Peyer's patch (tissue), 4 donors: ENCODE data around the gene PHF2. TPM values are rescaled to one million over a fixed set of nuclear protein-coding genes. Genes with fewer than 3 reads are reported as not detected.

ENCODE experiments used
- DNase-seq, 3 donors: peaks; one replicate each; pipeline ENCODE4 v3.0.0-alpha.2; 2017 to 2019
- H3K27ac ChIP-seq, 4 donors: fragments of 200-600 bp; sonication (generic); one replicate each; pipeline ENCODE4 v1.5.1; 2016 to 2019
- H3K27me3 ChIP-seq, 2 donors: fragments of 200-600 bp; sonication (generic); one replicate each; pipeline ENCODE4 v1.5.1; 2019
- H3K36me3 ChIP-seq, 3 donors: fragments of 200-600 bp; sonication (generic); one replicate each; pipeline ENCODE4 v1.5.1; 2016 to 2019
- H3K4me1 ChIP-seq, 4 donors: fragments of 200-600 bp; sonication (generic); one replicate each; pipeline ENCODE4 v1.5.1; 2016 to 2019
- H3K4me3 ChIP-seq, 4 donors: fragments of 200-600 bp; sonication (generic); 1 replicate in 3 of 4; 2 replicates in 1 of 4; pipeline ENCODE4 v1.5.1; 2016 to 2019; ENCODE audit warnings: mild to moderate bottlenecking in 1 of 4
- H3K9me3 ChIP-seq, 4 donors: fragments of 200-600 bp; sonication (generic); one replicate each; pipeline ENCODE4 v1.5.1; 2016 to 2019; ENCODE audit warnings: mild to moderate bottlenecking in 1 of 4
- POLR2A ChIP-seq, 2 donors: fragments of 450-650 bp; IDR thresholded peaks; one replicate each; pipeline ENCODE4 v1.5.1; 2017; ENCODE audit warnings: antibody characterized with exemption in 2 of 2, mild to moderate bottlenecking in 2 of 2, moderate library complexity in 2 of 2
- total RNA-seq, 4 donors: library from RNA; depleted of rRNA; stranded (reverse); fragments of >200 nt; gene quantifications; one replicate each; pipeline ENCODE4 v1.1.0, GENCODE V29; 2016
- TF ChIP-seq, protein P1 (sequence below), 6 experiments: fragments of 450-650 bp in 4 of 6; fragments of 200-600 bp in 2 of 6; sonication (generic) in 1 of 6; IDR thresholded peaks; one replicate each; pipeline ENCODE4 v1.5.1; 2017 to 2019; ENCODE audit warnings: antibody characterized with exemption in 6 of 6, mild to moderate bottlenecking in 3 of 6, moderate library complexity in 1 of 6

PHF2 gene
- total RNA-seq, 4 donors from 2014 or later: 12.3 to 26.4 (median 19.5) TPM

DNA sequence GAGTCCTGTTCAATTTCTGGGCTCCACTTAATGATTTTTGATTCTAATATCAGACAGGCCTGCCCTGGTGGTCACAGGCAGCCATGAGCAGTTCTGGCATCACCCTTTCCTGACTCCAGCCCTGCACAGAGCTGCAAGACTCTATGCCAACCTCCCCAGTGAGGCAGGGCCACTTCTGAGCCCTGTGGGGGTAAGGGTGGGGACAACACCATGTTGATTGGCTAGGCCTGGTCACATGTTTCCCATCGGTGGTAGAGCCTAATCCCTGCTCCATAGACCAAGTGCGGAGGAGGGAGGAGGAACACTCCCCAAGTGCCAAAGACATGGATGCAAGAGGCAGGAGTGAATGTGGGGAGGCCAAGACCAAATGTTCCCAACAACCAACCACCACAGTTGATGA is 134.6 kb downstream of the PHF2 start:
- H3K4me1 ChIP-seq: no peaks in the 10 kb centered on the region
- TF ChIP-seq, protein P1, sequence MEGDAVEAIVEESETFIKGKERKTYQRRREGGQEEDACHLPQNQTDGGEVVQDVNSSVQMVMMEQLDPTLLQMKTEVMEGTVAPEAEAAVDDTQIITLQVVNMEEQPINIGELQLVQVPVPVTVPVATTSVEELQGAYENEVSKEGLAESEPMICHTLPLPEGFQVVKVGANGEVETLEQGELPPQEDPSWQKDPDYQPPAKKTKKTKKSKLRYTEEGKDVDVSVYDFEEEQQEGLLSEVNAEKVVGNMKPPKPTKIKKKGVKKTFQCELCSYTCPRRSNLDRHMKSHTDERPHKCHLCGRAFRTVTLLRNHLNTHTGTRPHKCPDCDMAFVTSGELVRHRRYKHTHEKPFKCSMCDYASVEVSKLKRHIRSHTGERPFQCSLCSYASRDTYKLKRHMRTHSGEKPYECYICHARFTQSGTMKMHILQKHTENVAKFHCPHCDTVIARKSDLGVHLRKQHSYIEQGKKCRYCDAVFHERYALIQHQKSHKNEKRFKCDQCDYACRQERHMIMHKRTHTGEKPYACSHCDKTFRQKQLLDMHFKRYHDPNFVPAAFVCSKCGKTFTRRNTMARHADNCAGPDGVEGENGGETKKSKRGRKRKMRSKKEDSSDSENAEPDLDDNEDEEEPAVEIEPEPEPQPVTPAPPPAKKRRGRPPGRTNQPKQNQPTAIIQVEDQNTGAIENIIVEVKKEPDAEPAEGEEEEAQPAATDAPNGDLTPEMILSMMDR (IDR thresholded peaks at IDR 0.05): no peak
- no peak for TF ChIP-seq POLR2A (IDR thresholded peaks at IDR 0.05)
- peaks cover 0 to 3% (median 0%) of the 10 kb centered on the region in 4 donors for H3K9me3 ChIP-seq
- H3K27me3 ChIP-seq: no peaks in the 10 kb centered on the region
- H3K36me3 ChIP-seq: no peaks in the 10 kb centered on the region
- no peak overlapping the region for H3K27ac ChIP-seq
- H3K4me3 ChIP-seq: no peak overlapping the region
- no peak for DNase-seq

DNA sequence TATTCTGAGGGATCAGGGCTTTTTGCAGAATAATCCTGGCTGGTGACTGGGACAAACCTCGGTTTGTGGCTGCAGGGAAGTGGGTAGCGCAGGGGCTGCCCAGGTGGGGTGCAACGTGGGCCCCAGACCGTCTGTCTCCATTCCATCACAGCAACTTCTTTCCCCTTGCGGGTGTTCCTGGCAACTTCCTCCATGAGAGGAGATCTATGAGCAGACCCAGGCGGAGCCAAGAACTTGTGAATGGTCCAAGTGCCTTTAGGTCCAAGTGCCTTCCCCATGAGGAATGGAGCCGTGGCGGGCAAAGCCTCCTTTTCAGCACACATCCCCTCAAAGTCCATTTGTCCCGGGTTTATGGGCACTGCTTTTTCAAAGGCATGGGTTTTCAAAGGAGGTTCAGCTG is 136.5 kb downstream of the PHF2 start:
- H3K27me3 ChIP-seq: no peaks in the 10 kb centered on the region
- no peaks in the 10 kb centered on the region for H3K36me3 ChIP-seq
- H3K27ac ChIP-seq: no peak overlapping the region
- H3K4me1 ChIP-seq: no peaks in the 10 kb centered on the region
- no peak for TF ChIP-seq POLR2A (IDR thresholded peaks at IDR 0.05)
- TF ChIP-seq, protein P1 (IDR thresholded peaks at IDR 0.05): no peak
- H3K9me3 ChIP-seq: no peaks in the 10 kb centered on the region
- H3K4me3 ChIP-seq: no peak overlapping the region
- peak in 1 of 3 donors; percentile 19 for DNase-seq

DNA sequence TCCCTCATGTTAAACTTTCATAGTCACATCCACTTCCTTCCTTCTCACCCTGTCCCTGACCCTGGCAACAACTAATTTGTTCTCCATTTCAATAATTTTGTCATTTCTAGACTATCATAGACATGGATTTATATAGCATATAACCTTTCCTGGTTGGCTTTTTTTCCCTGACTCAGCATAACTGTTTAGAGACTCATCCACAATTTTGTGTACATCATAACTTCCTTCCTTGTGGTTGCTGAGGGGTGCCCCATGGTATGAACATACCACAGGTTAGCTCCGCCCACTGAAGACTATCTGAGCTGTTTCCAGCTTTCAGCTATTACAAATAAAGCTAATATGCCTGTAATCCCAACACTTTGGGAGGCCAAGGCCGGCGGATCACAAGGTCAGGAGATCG is 137.3 kb downstream of the PHF2 start:
- Histone ChIP-seq H3K4me1 (no peaks in the 10 kb centered on the region), H3K9me3 (no peaks in the 10 kb centered on the region), H3K4me3 (no peak overlapping the region), H3K36me3 (no peaks in the 10 kb centered on the region), H3K27me3 (no peaks in the 10 kb centered on the region), H3K27ac (no peak overlapping the region)
- TF ChIP-seq, protein P1 (IDR thresholded peaks at IDR 0.05): no peak
- no peak for TF ChIP-seq POLR2A (IDR thresholded peaks at IDR 0.05)
- no peak for DNase-seq

DNA sequence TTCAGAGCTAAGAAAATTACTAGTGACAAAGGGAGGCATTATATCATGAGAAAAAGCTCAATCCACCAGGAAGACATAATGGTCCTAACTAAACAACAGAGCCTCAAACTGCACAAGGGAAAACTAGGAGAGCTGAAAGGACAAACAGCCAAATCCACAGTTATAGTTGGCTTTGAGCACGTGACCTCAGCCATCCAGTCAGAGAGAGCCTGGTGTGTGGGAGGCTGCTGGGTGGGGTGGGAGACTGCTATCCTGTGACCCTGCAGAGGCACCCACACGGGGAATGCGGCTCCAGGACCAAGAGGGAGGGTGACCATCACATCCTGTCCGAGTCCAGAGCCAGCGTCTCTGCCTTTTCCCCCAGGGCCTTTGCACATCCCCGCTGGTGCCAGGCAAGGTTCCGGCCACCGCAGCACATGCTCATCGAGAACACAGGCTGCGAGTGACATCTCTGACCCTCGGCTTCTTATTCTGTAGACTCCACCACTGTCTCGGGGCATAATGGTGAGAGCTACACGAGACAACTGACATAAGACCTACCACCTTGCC is 145.1 kb downstream of the PHF2 start:
- Histone ChIP-seq H3K4me1 (no peaks in the 10 kb centered on the region), H3K27ac (no peak overlapping the region), H3K9me3 (no peaks in the 10 kb centered on the region), H3K36me3 (no peaks in the 10 kb centered on the region), H3K27me3 (no peaks in the 10 kb centered on the region), H3K4me3 (no peak overlapping the region)
- DNase-seq: no peak
- TF ChIP-seq, protein P1 (IDR thresholded peaks at IDR 0.05): no peak
- TF ChIP-seq POLR2A (IDR thresholded peaks at IDR 0.05): no peak

DNA sequence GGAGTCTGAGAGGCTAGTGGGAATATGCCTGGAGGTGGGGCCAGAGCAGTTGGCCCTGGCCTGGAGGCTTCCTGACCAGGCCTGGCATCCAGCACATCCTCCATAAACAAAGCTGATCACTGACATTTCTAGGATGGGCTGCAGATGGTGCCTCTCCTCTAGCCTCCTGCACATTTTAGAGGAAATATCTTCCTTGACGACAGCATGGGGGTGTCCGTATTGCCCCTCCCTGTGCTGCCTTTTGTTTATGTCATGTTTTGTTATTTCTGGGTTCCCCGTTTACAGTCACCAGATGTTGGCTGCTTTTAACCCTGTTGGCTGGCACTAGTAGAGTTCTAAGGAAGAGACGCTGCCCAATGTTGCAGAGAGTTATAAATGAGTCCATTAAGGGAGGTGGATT is 148.5 kb downstream of the PHF2 start:
- no peaks in the 10 kb centered on the region for H3K36me3 ChIP-seq
- no peaks in the 10 kb centered on the region for H3K9me3 ChIP-seq
- H3K27me3 ChIP-seq: no peaks in the 10 kb centered on the region
- TF ChIP-seq POLR2A (IDR thresholded peaks at IDR 0.05): no peak
- TF ChIP-seq, protein P1 (IDR thresholded peaks at IDR 0.05): no peak
- no peak for DNase-seq
- no peak overlapping the region for H3K4me3 ChIP-seq
- H3K4me1 ChIP-seq: no peaks in the 10 kb centered on the region
- no peak overlapping the region for H3K27ac ChIP-seq

DNA sequence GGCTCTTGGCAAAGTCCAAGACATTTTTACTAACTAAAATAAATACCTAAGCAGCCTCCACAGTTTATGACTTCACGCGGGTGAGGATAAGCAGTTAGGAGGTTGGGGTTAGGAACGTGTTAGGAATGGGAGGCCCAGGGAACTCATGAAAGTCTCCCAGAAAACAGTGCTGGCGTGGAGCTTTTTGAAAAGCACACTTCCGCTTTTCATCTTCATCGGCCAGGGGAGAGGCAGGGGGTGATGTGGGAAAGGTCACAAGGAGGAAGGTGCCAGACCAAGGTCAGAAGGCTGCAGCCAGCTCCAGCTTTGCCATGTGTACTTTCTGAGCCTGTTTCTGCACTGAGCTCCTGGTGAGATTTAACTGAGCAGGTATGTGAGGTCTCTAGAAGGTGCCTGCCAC is 149.0 kb downstream of the PHF2 start:
- no peak for TF ChIP-seq POLR2A (IDR thresholded peaks at IDR 0.05)
- TF ChIP-seq, protein P1 (IDR thresholded peaks at IDR 0.05): no peak
- Histone ChIP-seq H3K4me3 (no peak overlapping the region), H3K36me3 (no peaks in the 10 kb centered on the region), H3K4me1 (no peaks in the 10 kb centered on the region), H3K9me3 (no peaks in the 10 kb centered on the region), H3K27ac (no peak overlapping the region), H3K27me3 (no peaks in the 10 kb centered on the region)
- no peak for DNase-seq
